ENCODE measurements around the gene NAA38.

The NAA38 gene

GRCh38 chr17:7887482-7888183, 30.3 kb upstream of the NAA38 start:
- H3K4me3 ChIP-seq (ENCODE audit: extremely low read depth, insufficient read depth, low read length, poor library complexity, severe bottlenecking), result peak overlapping the region; percentile 68
- H3K27ac ChIP-seq (ENCODE audit: low read depth, low read length, severe bottlenecking), result peak overlapping the region; percentile 92
- H3K36me3 ChIP-seq (ENCODE audit: control insufficient read depth, insufficient read depth, low read length), result peaks cover 21% of the 10 kb centered on the region
- no peaks in the 10 kb centered on the region for H3K9me3 ChIP-seq (ENCODE audit: control insufficient read depth, low read length)
- peaks cover 32% of the 10 kb centered on the region for H3K4me1 ChIP-seq (ENCODE audit: control insufficient read depth, insufficient read depth, low read length, poor library complexity, severe bottlenecking)
- 2% methylated on average over 24 to 25 of the region's 35 CpGs for WGBS, 2 experiments (ENCODE audit: insufficient coverage in 2 of 2)

GRCh38 chr17:7887038-7887481, 29.7 kb upstream of the NAA38 start:
- peaks cover 21% of the 10 kb centered on the region for H3K36me3 ChIP-seq (ENCODE audit: control insufficient read depth, insufficient read depth, low read length)
- 0 to 8% methylated on average over 2 to 4 of the region's 8 CpGs for WGBS, 2 experiments (ENCODE audit: insufficient coverage in 2 of 2)
- peaks cover 32% of the 10 kb centered on the region for H3K4me1 ChIP-seq (ENCODE audit: control insufficient read depth, insufficient read depth, low read length, poor library complexity, severe bottlenecking)
- H3K9me3 ChIP-seq (ENCODE audit: control insufficient read depth, low read length), result no peaks in the 10 kb centered on the region
- peak overlapping the region; percentile 68 for H3K4me3 ChIP-seq (ENCODE audit: extremely low read depth, insufficient read depth, low read length, poor library complexity, severe bottlenecking)
- H3K27ac ChIP-seq (ENCODE audit: low read depth, low read length, severe bottlenecking), result peak overlapping the region; percentile 92

GRCh38 chr17:7886227-7887037, 29.1 kb upstream of the NAA38 start:
- peaks cover 38% of the 10 kb centered on the region for H3K4me1 ChIP-seq (ENCODE audit: control insufficient read depth, insufficient read depth, low read length, poor library complexity, severe bottlenecking)
- peak overlapping the region; percentile 68 for H3K4me3 ChIP-seq (ENCODE audit: extremely low read depth, insufficient read depth, low read length, poor library complexity, severe bottlenecking)
- H3K36me3 ChIP-seq (ENCODE audit: control insufficient read depth, insufficient read depth, low read length), result peaks cover 17% of the 10 kb centered on the region
- WGBS, 2 experiments (ENCODE audit: insufficient coverage in 2 of 2), result 3% methylated on average over 15 to 20 of the region's 30 CpGs
- H3K27ac ChIP-seq (ENCODE audit: low read depth, low read length, severe bottlenecking), result peak overlapping the region; percentile 92
- H3K9me3 ChIP-seq (ENCODE audit: control insufficient read depth, low read length), result no peaks in the 10 kb centered on the region

GRCh38 chr17:7885367-7886226, 28.2 kb upstream of the NAA38 start:
- Histone ChIP-seq H3K27ac (ENCODE audit: low read depth, low read length, severe bottlenecking) (peak overlapping the region; percentile 92), H3K36me3 (ENCODE audit: control insufficient read depth, insufficient read depth, low read length) (peaks cover 11% of the 10 kb centered on the region), H3K9me3 (ENCODE audit: control insufficient read depth, low read length) (no peaks in the 10 kb centered on the region), H3K4me1 (ENCODE audit: control insufficient read depth, insufficient read depth, low read length, poor library complexity, severe bottlenecking) (peaks cover 40% of the 10 kb centered on the region), H3K4me3 (ENCODE audit: extremely low read depth, insufficient read depth, low read length, poor library complexity, severe bottlenecking) (peak overlapping the region; percentile 68)
- 0% methylated on average over 28 to 43 of the region's 64 CpGs for WGBS, 2 experiments (ENCODE audit: insufficient coverage in 2 of 2)

GRCh38 chr17:7884581-7885366, 27.4 kb upstream of the NAA38 start:
- Histone ChIP-seq H3K27ac (ENCODE audit: low read depth, low read length, severe bottlenecking) (no peak overlapping the region), H3K4me3 (ENCODE audit: extremely low read depth, insufficient read depth, low read length, poor library complexity, severe bottlenecking) (peak overlapping the region; percentile 68), H3K4me1 (ENCODE audit: control insufficient read depth, insufficient read depth, low read length, poor library complexity, severe bottlenecking) (peaks cover 46% of the 10 kb centered on the region), H3K9me3 (ENCODE audit: control insufficient read depth, low read length) (no peaks in the 10 kb centered on the region), H3K36me3 (ENCODE audit: control insufficient read depth, insufficient read depth, low read length) (peaks cover 11% of the 10 kb centered on the region)
- 0 to 1% methylated on average over 7 to 25 of the region's 100 CpGs for WGBS, 2 experiments (ENCODE audit: insufficient coverage in 2 of 2)

GRCh38 chr17:7883781-7884386, 26.5 kb upstream of the NAA38 start:
- H3K36me3 ChIP-seq (ENCODE audit: control insufficient read depth, insufficient read depth, low read length), result peaks cover 13% of the 10 kb centered on the region
- WGBS, 2 experiments (ENCODE audit: insufficient coverage in 2 of 2), result no CpG with 5 or more reads among the region's 3 CpGs
- H3K9me3 ChIP-seq (ENCODE audit: control insufficient read depth, low read length), result no peaks in the 10 kb centered on the region
- peaks cover 39% of the 10 kb centered on the region for H3K4me1 ChIP-seq (ENCODE audit: control insufficient read depth, insufficient read depth, low read length, poor library complexity, severe bottlenecking)
- H3K27ac ChIP-seq (ENCODE audit: low read depth, low read length, severe bottlenecking), result no peak overlapping the region
- peak overlapping the region; percentile 40 for H3K4me3 ChIP-seq (ENCODE audit: extremely low read depth, insufficient read depth, low read length, poor library complexity, severe bottlenecking)

- 93% methylated on average over 2 of the region's 3 CpGs; no CpG with 5 or more reads in 1 of the 2 experiments for WGBS, 2 experiments (ENCODE audit: insufficient coverage in 2 of 2)
- no peaks in the 10 kb centered on the region for H3K9me3 ChIP-seq (ENCODE audit: control insufficient read depth, low read length)
- no peak overlapping the region for H3K4me3 ChIP-seq (ENCODE audit: extremely low read depth, insufficient read depth, low read length, poor library complexity, severe bottlenecking)
- H3K4me1 ChIP-seq (ENCODE audit: control insufficient read depth, insufficient read depth, low read length, poor library complexity, severe bottlenecking), result peaks cover 32% of the 10 kb centered on the region
- peaks cover 18% of the 10 kb centered on the region for H3K36me3 ChIP-seq (ENCODE audit: control insufficient read depth, insufficient read depth, low read length)
- peak overlapping the region; percentile 13 for H3K27ac ChIP-seq (ENCODE audit: low read depth, low read length, severe bottlenecking)
Measured at GRCh38 chr17:7882629-7883028, 25.3 kb upstream of the NAA38 start.

GRCh38 chr17:7882068-7882467, 24.7 kb upstream of the NAA38 start:
- Histone ChIP-seq H3K36me3 (ENCODE audit: control insufficient read depth, insufficient read depth, low read length) (peaks cover 18% of the 10 kb centered on the region), H3K27ac (ENCODE audit: low read depth, low read length, severe bottlenecking) (no peak overlapping the region), H3K4me1 (ENCODE audit: control insufficient read depth, insufficient read depth, low read length, poor library complexity, severe bottlenecking) (peaks cover 28% of the 10 kb centered on the region), H3K4me3 (ENCODE audit: extremely low read depth, insufficient read depth, low read length, poor library complexity, severe bottlenecking) (no peak overlapping the region), H3K9me3 (ENCODE audit: control insufficient read depth, low read length) (no peaks in the 10 kb centered on the region)
- 97 to 100% methylated on average over 2 to 3 of the region's 7 CpGs for WGBS, 2 experiments (ENCODE audit: insufficient coverage in 2 of 2)

GRCh38 chr17:7881276-7882054, 24.1 kb upstream of the NAA38 start:
- 86 to 92% methylated on average over 7 of the region's 7 CpGs for WGBS, 2 experiments (ENCODE audit: insufficient coverage in 2 of 2)
- H3K36me3 ChIP-seq (ENCODE audit: control insufficient read depth, insufficient read depth, low read length), result peaks cover 18% of the 10 kb centered on the region

More at GRCh38 chr17:7881276-7882054, 24.1 kb upstream of the NAA38 start:
- H3K27ac ChIP-seq (ENCODE audit: low read depth, low read length, severe bottlenecking), result no peak overlapping the region
- H3K9me3 ChIP-seq (ENCODE audit: control insufficient read depth, low read length), result no peaks in the 10 kb centered on the region
- no peak overlapping the region for H3K4me3 ChIP-seq (ENCODE audit: extremely low read depth, insufficient read depth, low read length, poor library complexity, severe bottlenecking)
- H3K4me1 ChIP-seq (ENCODE audit: control insufficient read depth, insufficient read depth, low read length, poor library complexity, severe bottlenecking), result peaks cover 27% of the 10 kb centered on the region

Measured in mesodermal cell (in vitro differentiated cells).